AG04450 (cell line): ENCODE measurements around the gene DSTN. TPM values are rescaled to one million over a fixed set of nuclear protein-coding genes. Genes with fewer than 3 reads are reported as not detected.

Experiments
- CTCF ChIA-PET: fragments of 300-600, 350-600 bp; formaldehyde crosslinking; extraction: SDS; loops from one replicate; lab custom pipeline; 2022; ENCODE audit warnings: antibody characterized with exemption, inconsistent platforms; lab: Charles Lee
- POLR2A ChIA-PET: fragments of 350-600 bp; formaldehyde crosslinking; extraction: SDS; loops from one replicate; lab custom pipeline; 2021; ENCODE audit warnings: antibody characterized with exemption, inconsistent platforms; lab: Yijun Ruan, JAX
- DNase-seq: peaks from one replicate; pipeline ENCODE4 v3.0.0-alpha.2; 2011; ENCODE audit warnings: low read depth, low spot score
- H3K27ac ChIP-seq: one replicate; pipeline ENCODE4 v1.5.1; 2012; ENCODE audit warnings: low read depth, low read length, control low read depth
- H3K27me3 ChIP-seq: one replicate; pipeline ENCODE4 v1.6.0; 2012; ENCODE audit warnings: low read length; ENCODE audit not compliant: control insufficient read depth, insufficient read depth
- H3K4me3 ChIP-seq: 2 replicates; pipeline ENCODE4 v1.5.1; 2011; ENCODE audit warnings: mild to moderate bottlenecking, low read depth, low read length, control low read depth
- H3K9me3 ChIP-seq: 2 replicates; pipeline ENCODE4 v1.5.1; 2012; ENCODE audit warnings: low read length; ENCODE audit not compliant: control insufficient read depth, insufficient read depth
- polyA plus RNA-seq: library from polyadenylated mRNA; depleted of rRNA; stranded (reverse); fragments of >200 nt; gene quantifications from 2 replicates; pipeline ENCODE4 v1.2.3, GENCODE V29; 2011
- TF ChIP-seq, protein P1 (sequence below): IDR thresholded peaks from 2 replicates; pipeline ENCODE4 v1.5.1; 2011; ENCODE audit warnings: low read depth, low read length, control low read depth, inconsistent platforms

Gene DSTN
- polyA plus RNA-seq, 1 experiment: 414 TPM

DNA sequence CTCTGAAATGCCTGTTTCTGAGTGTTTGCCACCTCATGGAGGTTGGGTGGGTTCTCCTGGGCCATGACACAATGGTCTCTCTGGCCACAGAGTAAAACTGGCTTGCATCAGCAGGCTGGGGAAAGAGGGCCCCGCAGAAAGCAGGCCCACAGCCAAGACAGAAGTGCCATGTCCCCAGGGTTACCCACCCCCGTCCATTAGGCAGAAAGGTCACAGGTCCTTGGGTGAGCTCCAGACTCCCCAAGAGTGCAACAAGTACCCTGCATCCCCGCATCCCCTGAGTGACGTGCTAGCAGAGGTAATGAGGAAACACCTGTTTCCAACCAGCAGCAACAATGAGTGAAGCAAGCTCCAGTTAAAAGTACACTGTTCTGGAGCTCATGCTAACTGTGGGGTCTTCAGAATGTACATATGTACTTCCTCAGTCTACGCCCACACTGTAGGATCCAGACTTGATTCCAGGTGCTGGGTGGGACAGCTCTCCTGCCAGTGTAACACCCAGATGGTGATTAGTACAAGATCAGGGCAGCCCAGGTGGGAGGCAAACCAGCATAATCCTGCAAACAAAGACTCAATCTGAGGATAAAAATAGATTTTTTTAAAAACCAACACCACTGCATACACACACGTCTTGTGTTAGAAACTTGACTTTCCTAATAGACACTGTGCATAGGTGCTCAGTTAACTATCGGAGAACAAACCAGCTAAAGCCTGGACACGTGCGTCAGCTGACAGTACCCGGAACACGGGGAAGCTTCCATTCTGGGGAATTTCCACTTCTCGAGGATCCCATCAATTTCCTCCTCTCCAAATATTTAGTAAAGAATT, 80.6 kb downstream of the DSTN start:
- ChIA-PET POLR2A (interaction anchor here (1.1 to 1.4 kb wide), 2 partner anchors 25 to 32 kb away, joined by 3 to 5 read pairs; partner anchors contain the start of gene RRBP1), CTCF (interaction anchor here (0.6 to 3.9 kb wide), 3 partner anchors 163 to 288 kb away, joined by 3 to 12 read pairs (median 11); no protein-coding TSS in a partner anchor)
- Histone ChIP-seq H3K9me3 (no peaks in the 10 kb centered on the region), H3K27ac (peak overlapping the region; percentile 39), H3K27me3 (no peaks in the 10 kb centered on the region), H3K4me3 (no peak overlapping the region)
- TF ChIP-seq, protein P1, sequence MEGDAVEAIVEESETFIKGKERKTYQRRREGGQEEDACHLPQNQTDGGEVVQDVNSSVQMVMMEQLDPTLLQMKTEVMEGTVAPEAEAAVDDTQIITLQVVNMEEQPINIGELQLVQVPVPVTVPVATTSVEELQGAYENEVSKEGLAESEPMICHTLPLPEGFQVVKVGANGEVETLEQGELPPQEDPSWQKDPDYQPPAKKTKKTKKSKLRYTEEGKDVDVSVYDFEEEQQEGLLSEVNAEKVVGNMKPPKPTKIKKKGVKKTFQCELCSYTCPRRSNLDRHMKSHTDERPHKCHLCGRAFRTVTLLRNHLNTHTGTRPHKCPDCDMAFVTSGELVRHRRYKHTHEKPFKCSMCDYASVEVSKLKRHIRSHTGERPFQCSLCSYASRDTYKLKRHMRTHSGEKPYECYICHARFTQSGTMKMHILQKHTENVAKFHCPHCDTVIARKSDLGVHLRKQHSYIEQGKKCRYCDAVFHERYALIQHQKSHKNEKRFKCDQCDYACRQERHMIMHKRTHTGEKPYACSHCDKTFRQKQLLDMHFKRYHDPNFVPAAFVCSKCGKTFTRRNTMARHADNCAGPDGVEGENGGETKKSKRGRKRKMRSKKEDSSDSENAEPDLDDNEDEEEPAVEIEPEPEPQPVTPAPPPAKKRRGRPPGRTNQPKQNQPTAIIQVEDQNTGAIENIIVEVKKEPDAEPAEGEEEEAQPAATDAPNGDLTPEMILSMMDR: no peak
- no peak for DNase-seq

DNA sequence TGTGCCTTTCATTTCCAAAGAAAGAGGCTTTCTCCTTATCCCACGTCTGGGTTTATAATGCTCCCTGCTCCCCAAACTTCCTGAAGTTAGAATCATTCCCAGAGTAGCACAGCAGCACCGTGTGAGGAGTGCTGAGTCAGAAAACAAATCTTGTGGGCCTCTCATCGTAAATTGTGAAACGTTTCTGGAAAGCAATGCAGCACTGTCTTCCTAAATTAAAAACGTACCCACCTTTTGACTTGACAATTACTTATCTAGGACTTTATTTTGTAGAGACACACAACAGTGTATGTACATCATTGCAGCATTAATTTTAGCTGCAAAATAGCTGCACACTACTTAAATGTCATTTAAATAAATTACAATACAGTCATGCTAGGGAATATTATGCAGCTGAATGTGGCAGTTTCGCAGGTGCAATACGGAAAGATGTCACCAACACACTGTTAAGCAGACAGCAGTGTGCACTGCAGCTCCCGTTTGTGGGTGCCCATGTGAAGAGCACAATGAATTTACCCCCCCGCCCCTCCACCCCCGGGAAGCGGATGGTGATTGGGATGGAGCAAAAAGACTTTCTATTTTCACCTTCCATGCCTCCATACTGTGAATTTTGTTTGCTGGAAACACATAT, 81.4 kb downstream of the DSTN start:
- ChIA-PET CTCF (interaction anchor here (0.6 to 1.9 kb wide), 2 partner anchors 162 to 247 kb away, joined by 3 to 11 read pairs; no protein-coding TSS in a partner anchor), POLR2A (interaction anchor here (0.7 to 1.4 kb wide), 4 partner anchors 24 to 1036 kb away, joined by 3 to 5 read pairs (median 4); partner anchors contain the start of gene RRBP1)
- no peak for DNase-seq
- TF ChIP-seq, protein P1: no peak
- Histone ChIP-seq H3K4me3 (no peak overlapping the region), H3K27me3 (no peaks in the 10 kb centered on the region), H3K27ac (peak overlapping the region; percentile 39), H3K9me3 (no peaks in the 10 kb centered on the region)

DNA sequence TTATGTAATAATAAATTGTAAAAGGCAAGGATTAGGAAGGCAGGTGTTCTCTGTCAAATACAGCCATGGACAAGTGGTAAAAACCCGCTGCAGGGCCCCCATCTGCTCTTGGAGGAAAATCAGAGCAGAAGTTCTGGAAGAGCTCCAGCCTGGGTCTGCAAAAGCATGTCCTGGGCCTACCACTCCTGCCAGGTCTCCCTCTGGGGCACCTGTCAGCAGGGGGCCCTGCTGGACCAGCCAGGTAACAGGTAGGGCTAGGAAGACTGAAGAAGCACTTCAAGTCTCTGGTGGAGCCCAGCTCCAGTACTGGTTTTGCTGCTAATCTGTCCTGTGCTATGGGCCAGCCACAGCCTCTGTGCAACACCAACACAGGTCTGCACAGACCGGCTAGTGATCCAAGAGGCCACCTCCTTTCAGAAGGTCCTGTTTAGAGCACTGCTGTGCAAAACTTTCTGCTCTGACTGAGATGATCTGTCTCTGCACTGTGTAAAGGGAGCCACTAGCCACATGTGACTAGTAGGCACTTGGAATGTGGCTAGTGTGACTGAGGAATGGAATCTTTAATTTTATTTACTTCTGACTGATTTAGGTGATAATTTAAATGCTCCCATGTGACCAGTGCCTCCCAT, 82.0 kb downstream of the DSTN start:
- ChIA-PET POLR2A (interaction anchor here (0.7 to 1.4 kb wide), 5 partner anchors 23 to 1037 kb away, joined by 3 to 5 read pairs (median 4); partner anchors contain the start of gene RRBP1), CTCF (interaction anchor here (1.9 kb wide), 1 partner anchor 246 kb away, joined by 11 read pairs; no protein-coding TSS in a partner anchor)
- no peak for DNase-seq
- Histone ChIP-seq H3K27me3 (no peaks in the 10 kb centered on the region), H3K9me3 (no peaks in the 10 kb centered on the region), H3K4me3 (no peak overlapping the region), H3K27ac (peak overlapping the region; percentile 39)
- TF ChIP-seq, protein P1: no peak

DNA sequence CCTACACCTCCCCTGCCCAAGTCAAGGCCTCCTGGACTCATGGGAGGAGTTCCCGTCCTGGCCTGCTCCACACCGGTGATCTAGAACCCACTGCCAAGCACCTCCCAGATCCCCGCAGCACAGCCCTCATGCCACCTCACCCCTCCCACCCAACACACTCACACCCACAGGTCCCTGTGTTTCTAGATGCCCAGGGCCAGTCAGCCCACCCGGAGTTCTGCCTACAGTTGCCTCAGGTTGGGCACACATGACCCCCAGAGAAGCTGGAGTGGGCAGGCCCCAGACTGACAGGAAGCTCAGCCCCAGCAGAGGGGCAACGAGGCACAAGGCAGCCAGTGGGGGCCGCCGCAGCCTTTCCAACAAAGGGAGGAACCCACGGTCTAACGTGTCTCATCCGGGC, 82.5 kb downstream of the DSTN start:
- no peaks in the 10 kb centered on the region for H3K9me3 ChIP-seq
- DNase-seq: no peak
- TF ChIP-seq, protein P1: no peak
- peak overlapping the region; percentile 39 for H3K27ac ChIP-seq
- ChIA-PET CTCF (no interaction called here), POLR2A (interaction anchor here (1.0 kb wide), 1 partner anchor 287 kb away, joined by 3 read pairs; no protein-coding TSS in a partner anchor)
- H3K4me3 ChIP-seq: no peak overlapping the region
- H3K27me3 ChIP-seq: no peaks in the 10 kb centered on the region
